Activated CD4-positive, alpha-beta T cell treated with anti-CD3 and anti-CD28 coated beads, Interleukin-2, amount 10 ng/mL, durations not matched to agents 7 days and 5 days (primary cell): ENCODE results near the gene CABP4. TPM values are rescaled to one million over a fixed set of nuclear protein-coding genes. Genes with fewer than 3 reads are reported as not detected.
A peak's percentile ranks its signal among the peaks of the same experiment; 100 is the strongest.
"Not testable (repeated sequence)": the region's sequence is repeated elsewhere in the genome, so short reads cannot be mapped to it uniquely, and the experiment has no call there.

Experiments used
- CTCF ChIA-PET: fragments of 350-600 bp; sonication (Branson Sonifier 250); formaldehyde crosslinking; loops from one replicate; lab custom pipeline; 2021; ENCODE audit warnings: antibody characterized with exemption; lab: Charles Lee
- POLR2A ChIA-PET: fragments of 350-600 bp; sonication (Branson Sonifier 250); formaldehyde crosslinking; loops from one replicate; lab custom pipeline; 2021; ENCODE audit warnings: antibody characterized with exemption; lab: Charles Lee
- DNase-seq: peaks from one replicate; pipeline ENCODE4 v3.0.0-alpha.2; 2020
- H3K27ac Mint-ChIP-seq: one replicate; pipeline ENCODE4 v1.8.0; 2021; ENCODE audit warnings: mild to moderate bottlenecking, moderate library complexity, mixed read lengths
- H3K27me3 Mint-ChIP-seq: one replicate; pipeline ENCODE4 v1.8.0; 2021; ENCODE audit warnings: mixed read lengths
- H3K36me3 Mint-ChIP-seq: one replicate; pipeline ENCODE4 v1.8.0; 2021; ENCODE audit warnings: low read depth, mixed read lengths
- H3K4me1 Mint-ChIP-seq: one replicate; pipeline ENCODE4 v1.8.0; 2021; ENCODE audit warnings: mixed read lengths
- H3K4me3 Mint-ChIP-seq: one replicate; pipeline ENCODE4 v1.8.0; 2021; ENCODE audit warnings: mild to moderate bottlenecking, moderate library complexity, mixed read lengths
- H3K9me3 Mint-ChIP-seq: one replicate; pipeline ENCODE4 v1.8.0; 2021; ENCODE audit warnings: mixed read lengths
- total RNA-seq, 2 experiments: library from RNA; stranded (reverse); gene quantifications; one replicate each; pipeline ENCODE4 v1.2.3, GENCODE V29; 2021

CABP4 gene
- total RNA-seq, 2 experiments from 2014 or later = 1.3 to 2.6 TPM

DNA sequence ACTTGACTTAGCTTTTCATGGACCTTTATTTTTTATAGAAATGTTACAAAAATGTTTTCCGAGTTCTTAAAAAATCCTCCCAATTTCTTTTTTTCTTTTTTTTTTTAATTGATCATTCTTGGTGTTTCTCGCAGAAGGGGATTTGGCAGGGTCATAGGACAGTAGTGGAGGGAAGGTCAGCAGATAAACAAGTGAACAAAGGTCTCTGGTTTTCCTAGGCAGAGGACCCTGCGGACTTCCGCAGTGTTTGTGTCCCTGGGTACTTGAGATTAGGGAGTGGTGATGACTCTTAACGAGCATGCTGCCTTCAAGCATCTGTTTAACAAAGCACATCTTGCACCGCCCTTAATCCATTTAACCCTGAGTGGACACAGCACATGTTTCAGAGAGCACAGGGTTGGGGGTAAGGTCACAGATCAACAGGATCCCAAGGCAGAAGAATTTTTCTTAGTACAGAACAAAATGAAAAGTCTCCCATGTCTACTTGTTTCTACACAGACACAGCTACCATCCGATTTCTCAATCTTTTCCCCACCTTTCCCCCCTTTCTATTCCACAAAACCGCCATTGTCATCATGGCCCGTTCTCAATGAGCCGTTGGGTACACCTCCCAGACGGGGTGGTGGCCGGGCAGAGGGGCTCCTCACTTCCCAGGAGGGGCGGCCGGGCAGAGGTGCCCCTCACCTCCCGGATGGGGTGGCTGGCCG is 22.3 kb downstream of the CABP4 start:
- H3K4me3 Mint-ChIP-seq, H3K27me3 Mint-ChIP-seq, H3K27ac Mint-ChIP-seq, POLR2A ChIA-PET, H3K9me3 Mint-ChIP-seq, H3K36me3 Mint-ChIP-seq, DNase-seq, H3K4me1 Mint-ChIP-seq: not testable (repeated sequence)
- CTCF ChIA-PET = interaction anchor here (1.0 to 1.3 kb wide), 4 partner anchors 9 to 132 kb away, joined by 3 to 5 read pairs (median 3); no protein-coding TSS in a partner anchor

DNA sequence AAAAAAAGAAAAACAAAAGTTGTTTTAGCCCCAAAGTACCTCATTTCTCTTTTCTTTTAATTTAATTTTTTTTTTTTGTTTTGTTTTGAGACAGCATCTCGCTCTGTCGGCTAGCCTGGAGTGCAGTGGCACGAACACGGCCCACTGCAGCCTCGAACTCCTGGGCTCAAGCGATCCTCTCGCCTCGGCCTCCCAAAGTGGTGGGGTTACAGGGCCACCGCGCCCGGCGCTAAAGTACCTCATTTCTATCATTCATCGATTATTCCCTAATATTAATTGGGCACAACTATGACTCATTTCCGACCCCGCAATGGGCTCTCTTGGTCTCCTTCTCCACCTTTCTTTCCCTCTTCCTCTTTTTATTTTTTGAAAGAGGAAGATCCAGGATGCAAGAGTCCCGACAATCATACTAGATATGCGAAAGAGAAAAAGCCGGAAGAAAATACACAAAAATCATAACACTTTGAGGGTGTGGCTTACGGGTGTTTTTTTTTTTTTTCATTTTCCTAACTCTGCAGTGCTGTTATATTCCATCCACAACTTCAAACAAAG is 27.2 kb downstream of the CABP4 start:
- Mint-ChIP-seq H3K9me3 (no peaks in the 10 kb centered on the region), H3K27ac (peak overlapping the region; percentile 99), H3K36me3 (peaks cover 24% of the 10 kb centered on the region), H3K4me1 (peaks cover 40% of the 10 kb centered on the region), H3K4me3 (peak overlapping the region; percentile 86), H3K27me3 (no peaks in the 10 kb centered on the region)
- CTCF ChIA-PET = interaction anchor here (0.5 to 2.0 kb wide), 12 partner anchors 15 to 320 kb away, joined by 3 to 10 read pairs (median 4); partner anchors contain the start of genes PPP1CA and TMEM134
- POLR2A ChIA-PET = interaction anchor here (0.6 to 1.1 kb wide), 4 partner anchors 8 to 46 kb away, joined by 3 read pairs; partner anchors contain the start of gene PTPRCAP
- DNase-seq = no peak

DNA sequence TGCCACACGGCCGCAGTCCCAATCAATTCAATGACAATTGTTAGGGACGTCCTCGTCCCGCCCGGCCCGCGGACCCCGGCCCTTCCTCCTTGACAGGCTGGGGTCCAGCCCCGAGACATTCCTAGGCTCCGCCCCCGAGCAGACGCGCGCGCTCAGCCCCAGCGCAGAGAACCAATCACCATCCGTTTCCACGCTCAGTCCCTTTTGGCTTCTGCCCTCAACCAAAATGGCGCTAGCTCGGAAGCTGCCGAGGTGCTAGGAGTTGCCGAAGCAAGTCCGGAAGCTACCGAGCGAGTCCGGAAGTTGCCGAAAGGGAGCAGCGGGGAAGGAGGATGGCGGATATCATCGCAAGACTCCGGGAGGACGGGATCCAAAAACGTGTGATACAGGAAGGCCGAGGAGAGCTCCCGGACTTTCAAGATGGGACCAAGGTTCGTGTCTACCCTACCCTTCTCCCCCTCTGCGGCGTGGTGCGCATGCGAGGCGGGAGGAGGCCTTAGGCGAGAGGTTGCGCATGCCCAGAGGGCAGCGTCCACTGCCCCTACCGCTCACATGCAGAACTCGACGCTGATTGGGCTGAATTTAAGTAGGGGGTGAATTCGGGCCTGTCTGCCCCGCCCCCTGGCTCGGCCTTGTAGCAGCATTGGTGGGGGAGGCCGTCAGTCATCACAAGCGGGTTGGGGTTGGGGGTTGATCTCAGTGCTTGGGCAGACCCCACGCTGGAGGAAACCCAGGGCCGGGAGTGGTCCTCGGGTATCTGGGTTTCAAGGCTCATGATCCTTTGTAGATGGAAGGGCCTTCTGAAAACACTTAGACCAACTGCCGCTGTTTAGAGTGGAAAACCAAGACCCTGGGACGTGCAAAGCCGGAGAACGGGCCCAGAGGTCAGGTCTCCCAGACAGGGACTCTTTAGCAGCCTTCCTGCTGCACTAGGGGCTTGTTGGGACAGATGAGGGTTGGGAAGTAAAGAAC is 28.0 kb downstream of the CABP4 start, which contains the start of gene AIP:
AIP (plus strand) TSS at position 200 of the 972 bp plus-strand sequence; CDS start at position 333, 133 bp downstream.
- H3K27ac Mint-ChIP-seq = peak within 1 kb of the TSS; percentile 99
- CTCF ChIA-PET = interaction anchor here (0.5 to 2.0 kb wide), 6 partner anchors 15 to 161 kb away, joined by 4 to 10 read pairs (median 4); partner anchors contain the start of genes PPP1CA and TMEM134
- POLR2A ChIA-PET = interaction anchor here (0.6 to 1.2 kb wide), 5 partner anchors 9 to 147 kb away, joined by 3 read pairs; partner anchors contain the start of genes NUDT8 and PTPRCAP
- peaks cover 48% of the 10 kb centered on the region for H3K4me1 Mint-ChIP-seq
- DNase-seq = peak; percentile 99
- peak within 1 kb of the TSS; percentile 86 for H3K4me3 Mint-ChIP-seq
- no peaks in the 10 kb centered on the region for H3K9me3 Mint-ChIP-seq
- peaks cover 31% of the 10 kb centered on the region for H3K36me3 Mint-ChIP-seq
- no peaks in the 10 kb centered on the region for H3K27me3 Mint-ChIP-seq

DNA sequence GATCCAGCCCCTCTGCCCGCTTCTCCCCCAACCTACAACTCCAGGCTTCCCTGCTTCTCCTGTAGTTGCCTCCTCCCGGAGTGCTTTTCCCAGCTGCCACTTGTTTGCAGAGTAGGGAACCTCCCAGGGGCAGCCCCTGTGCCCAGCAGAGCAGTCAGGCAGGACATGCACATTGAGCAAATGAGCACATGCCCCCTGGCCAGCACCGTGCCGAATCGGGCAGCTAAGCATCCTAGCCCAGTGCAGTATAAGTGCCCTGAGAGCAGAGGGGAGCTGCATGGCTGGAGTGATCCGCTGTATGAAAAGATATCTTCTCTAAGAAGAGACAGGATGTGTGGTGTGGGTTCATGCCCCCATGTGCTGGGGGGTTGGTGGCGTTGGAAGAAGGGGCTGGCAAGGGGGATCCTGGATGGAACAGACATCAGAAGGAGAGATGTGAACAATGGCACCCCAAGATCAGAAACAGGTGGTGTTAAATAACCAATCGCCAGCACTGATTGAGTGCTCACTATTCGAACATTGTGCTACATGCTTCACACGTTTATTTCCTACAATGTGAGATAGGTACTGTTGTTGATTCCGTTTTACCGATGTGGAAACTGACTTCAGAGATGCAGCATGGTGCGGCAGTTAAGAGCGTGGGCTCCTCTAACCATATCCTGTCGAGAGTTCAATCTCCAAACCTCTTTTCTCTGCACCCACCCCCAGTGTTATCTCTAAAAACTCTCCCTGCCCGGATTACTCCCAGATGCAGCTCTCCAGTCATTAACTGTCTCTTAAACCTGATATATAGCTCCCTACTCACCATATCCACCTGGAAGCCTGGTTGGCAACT is 28.9 kb downstream of the CABP4 start:
- Mint-ChIP-seq H3K27me3 (no peaks in the 10 kb centered on the region), H3K27ac (peak overlapping the region; percentile 99), H3K36me3 (peaks cover 40% of the 10 kb centered on the region), H3K4me1 (peaks cover 56% of the 10 kb centered on the region), H3K4me3 (peak overlapping the region; percentile 86), H3K9me3 (no peaks in the 10 kb centered on the region)
- CTCF ChIA-PET = interaction anchor here (0.9 to 2.0 kb wide), 5 partner anchors 16 to 83 kb away, joined by 3 to 10 read pairs (median 4); partner anchors contain the start of genes PPP1CA and TMEM134
- POLR2A ChIA-PET = interaction anchor here (0.9 to 1.2 kb wide), 2 partner anchors 55 to 146 kb away, joined by 3 to 4 read pairs; partner anchors contain the start of gene NUDT8
- DNase-seq = peak; percentile 68

GRCh38 chr11:67484847-67485311 is 29.7 kb downstream of the CABP4 start:
- ChIA-PET POLR2A (interaction anchor here (0.9 kb wide), 1 partner anchor 56 kb away, joined by 4 read pairs; no protein-coding TSS in a partner anchor), CTCF (interaction anchor here (0.9 to 1.6 kb wide), 5 partner anchors 18 to 84 kb away, joined by 3 to 4 read pairs (median 4); partner anchors contain the start of gene PITPNM1)
- H3K4me1 Mint-ChIP-seq = peaks cover 58% of the 10 kb centered on the region
- peak overlapping the region; percentile 86 for H3K4me3 Mint-ChIP-seq
- peak; percentile 70 for DNase-seq
- no peaks in the 10 kb centered on the region for H3K27me3 Mint-ChIP-seq
- H3K9me3 Mint-ChIP-seq = no peaks in the 10 kb centered on the region
- peak overlapping the region; percentile 99 for H3K27ac Mint-ChIP-seq
- peaks cover 44% of the 10 kb centered on the region for H3K36me3 Mint-ChIP-seq

GRCh38 chr11:67485873-67486361 is 30.8 kb downstream of the CABP4 start:
- POLR2A ChIA-PET = interaction anchor here (1.6 kb wide), 1 partner anchor 49 kb away, joined by 3 read pairs; no protein-coding TSS in a partner anchor
- not testable (repeated sequence) for H3K9me3 Mint-ChIP-seq, H3K27me3 Mint-ChIP-seq
- Mint-ChIP-seq H3K4me1 (peaks cover 58% of the 10 kb centered on the region), H3K27ac (peak overlapping the region; percentile 99), H3K4me3 (peak overlapping the region; percentile 86), H3K36me3 (peaks cover 46% of the 10 kb centered on the region)
- CTCF ChIA-PET = interaction anchor here (1.1 to 1.5 kb wide), 4 partner anchors 20 to 136 kb away, joined by 3 to 5 read pairs (median 4); partner anchors contain the start of gene PITPNM1
- peak; percentile 60 for DNase-seq

GRCh38 chr11:67486481-67487195 is 31.5 kb downstream of the CABP4 start:
- Mint-ChIP-seq H3K36me3 (peaks cover 50% of the 10 kb centered on the region), H3K4me1 (peaks cover 58% of the 10 kb centered on the region), H3K27me3 (no peaks in the 10 kb centered on the region), H3K4me3 (peak overlapping the region; percentile 86), H3K9me3 (no peaks in the 10 kb centered on the region), H3K27ac (peak overlapping the region; percentile 99)
- ChIA-PET CTCF (interaction anchor here (1.1 to 1.5 kb wide), 3 partner anchors 31 to 137 kb away, joined by 3 to 5 read pairs (median 3); no protein-coding TSS in a partner anchor), POLR2A (interaction anchor here (0.6 to 1.6 kb wide), 2 partner anchors 50 to 89 kb away, joined by 3 read pairs; no protein-coding TSS in a partner anchor)
- DNase-seq = no peak

DNA sequence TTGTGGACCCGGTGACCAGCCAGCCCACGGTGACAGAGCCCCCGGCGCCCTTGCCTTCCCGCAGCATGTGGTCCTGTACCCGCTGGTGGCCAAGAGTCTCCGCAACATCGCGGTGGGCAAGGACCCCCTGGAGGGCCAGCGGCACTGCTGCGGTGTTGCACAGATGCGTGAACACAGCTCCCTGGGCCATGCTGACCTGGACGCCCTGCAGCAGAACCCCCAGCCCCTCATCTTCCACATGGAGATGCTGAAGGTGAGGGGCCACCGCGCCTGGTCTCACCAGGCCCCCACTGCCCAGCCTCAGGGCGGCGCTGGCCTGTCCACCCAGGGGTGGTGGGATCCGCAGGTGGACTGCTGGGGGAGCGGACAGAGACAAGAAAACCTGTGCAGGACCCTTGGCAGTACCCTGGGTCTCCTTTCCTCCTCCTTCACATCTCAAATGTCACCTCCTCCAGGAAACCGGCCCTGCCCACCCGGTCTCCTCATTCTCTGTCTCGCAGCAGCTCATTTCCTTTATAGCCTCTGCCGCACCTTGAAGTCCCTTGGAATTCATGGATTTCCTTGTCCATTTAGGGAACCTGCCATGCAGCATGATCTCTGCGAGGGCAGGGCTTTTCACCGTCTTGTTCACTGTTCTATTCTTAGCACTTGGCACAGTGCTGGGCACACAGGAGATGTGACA is 34.2 kb downstream of the CABP4 start:
- H3K36me3 Mint-ChIP-seq = peaks cover 55% of the 10 kb centered on the region
- no peaks in the 10 kb centered on the region for H3K27me3 Mint-ChIP-seq
- ChIA-PET CTCF (interaction anchor here (1.1 to 1.9 kb wide), 3 partner anchors 16 to 85 kb away, joined by 3 to 7 read pairs (median 5); partner anchors contain the start of genes PITPNM1, PTPRCAP and TBC1D10C), POLR2A (no interaction called here)
- H3K4me1 Mint-ChIP-seq = peaks cover 45% of the 10 kb centered on the region
- H3K9me3 Mint-ChIP-seq = no peaks in the 10 kb centered on the region
- peak overlapping the region; percentile 41 for H3K27ac Mint-ChIP-seq
- H3K4me3 Mint-ChIP-seq = no peak overlapping the region
- no peak for DNase-seq

- H3K36me3 Mint-ChIP-seq = peaks cover 47% of the 10 kb centered on the region
- H3K27me3 Mint-ChIP-seq = no peaks in the 10 kb centered on the region
- H3K4me1 Mint-ChIP-seq = peaks cover 37% of the 10 kb centered on the region
- no peak overlapping the region for H3K27ac Mint-ChIP-seq
- ChIA-PET CTCF (interaction anchor here (1.1 to 1.9 kb wide), 3 partner anchors 16 to 138 kb away, joined by 3 to 7 read pairs (median 4); partner anchors contain the start of genes PITPNM1 and PTPRCAP), POLR2A (no interaction called here)
- H3K4me3 Mint-ChIP-seq = no peak overlapping the region
- no peak for DNase-seq
- H3K9me3 Mint-ChIP-seq = no peaks in the 10 kb centered on the region
Measured at GRCh38 chr11:67489885-67490726, 35.0 kb downstream of the CABP4 start.
